Erythroblast (primary cell): ENCODE measurements around the gene OR2T8.

ENCODE experiments used
- GATA1 ChIP-seq: IDR thresholded peaks from 2 replicates; pipeline ENCODE4 v1.6.1; 2011; ENCODE audit warnings: low read depth, mild to moderate bottlenecking, control low read depth, low read length, moderate library complexity
- POLR2A ChIP-seq: IDR thresholded peaks from 2 replicates; pipeline ENCODE4 v1.6.1; 2011; ENCODE audit warnings: mild to moderate bottlenecking, low read length

DNA sequence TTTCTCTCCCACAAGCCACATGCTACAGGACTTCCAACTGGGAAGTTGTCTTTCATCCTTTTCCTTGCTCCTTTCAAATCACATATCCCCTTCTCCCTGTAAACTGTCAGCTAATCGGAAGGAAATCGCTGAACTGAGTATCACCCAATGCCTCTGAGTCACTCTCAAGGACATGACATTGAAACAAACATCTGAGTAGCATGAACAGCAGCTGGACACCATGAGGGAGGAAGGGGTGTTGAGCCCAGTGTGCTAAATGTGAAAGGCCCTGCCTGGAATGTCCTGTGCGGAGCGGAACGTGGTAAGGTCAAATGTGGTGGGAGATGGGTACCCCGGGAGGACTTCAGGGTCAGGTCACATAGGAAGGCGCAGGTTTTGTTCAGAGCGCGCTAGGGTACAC lies 4.8 kb downstream of the OR2T8 start, which contains the start of gene OR2AJ1:
- TF ChIP-seq POLR2A (no peak), GATA1 (no peak)
